Smooth muscle cell of the pulmonary artery (primary cell): ENCODE data around the gene PRRT1. TPM values are rescaled to one million over a fixed set of nuclear protein-coding genes. Genes with fewer than 3 reads are reported as not detected.

Experiments used
- total RNA-seq: library from RNA; depleted of rRNA; stranded (reverse); fragments of >200 nt; gene quantifications from 2 replicates; pipeline ENCODE4 v1.2.3, GENCODE V29; 2014

The PRRT1 gene
- total RNA-seq, result 0.36 and 0.39 TPM in 2 replicates

DNA sequence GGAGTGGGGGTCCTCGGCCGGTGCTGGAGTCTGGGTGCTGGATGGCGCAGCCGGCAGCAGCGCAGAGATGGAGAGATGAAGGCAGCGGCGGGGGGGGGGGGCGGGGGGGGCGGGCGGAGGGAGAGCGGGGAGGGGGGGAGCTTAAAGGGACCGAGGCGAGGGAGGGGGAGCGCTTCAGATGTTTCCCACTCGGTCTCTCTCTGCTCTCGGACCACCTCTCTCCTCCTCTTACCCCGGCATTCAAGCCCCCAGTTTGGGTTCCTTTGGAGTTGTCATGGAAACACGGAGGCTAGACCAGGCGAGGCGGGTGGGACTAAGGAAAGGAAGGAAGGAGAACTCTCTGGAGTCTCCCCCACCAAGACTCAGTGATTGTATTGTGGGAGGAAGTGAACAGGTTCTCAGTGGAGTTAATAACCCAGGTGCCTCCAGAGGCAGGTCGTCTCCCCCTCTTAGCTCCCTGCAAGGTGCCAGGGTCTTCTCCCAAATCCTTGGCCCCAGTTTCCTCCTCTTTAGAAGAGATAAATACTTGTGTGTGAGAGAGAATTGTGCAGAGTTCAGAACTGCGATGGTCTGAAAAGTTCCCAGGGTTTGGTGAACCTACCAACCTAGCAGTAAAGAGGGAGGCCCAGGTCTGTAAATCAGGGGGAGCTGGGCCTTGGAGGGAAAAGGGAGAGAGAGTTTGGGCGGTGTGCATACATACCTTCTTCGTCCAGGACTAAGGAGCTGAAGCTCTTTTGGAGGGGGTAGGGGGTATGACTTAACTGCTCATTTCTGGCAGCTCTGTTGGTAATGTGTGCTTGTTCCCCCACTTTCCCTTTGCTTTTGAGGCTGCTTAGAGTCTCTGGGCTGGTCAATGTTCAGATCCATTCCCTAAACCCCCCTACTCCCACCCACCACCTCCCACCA lies at the start of gene PRRT1:
PRRT1 (minus strand) TSS at position 77 of the 906 bp plus-strand sequence. CDS start 112 bp downstream, outside the sequence.

DNA sequence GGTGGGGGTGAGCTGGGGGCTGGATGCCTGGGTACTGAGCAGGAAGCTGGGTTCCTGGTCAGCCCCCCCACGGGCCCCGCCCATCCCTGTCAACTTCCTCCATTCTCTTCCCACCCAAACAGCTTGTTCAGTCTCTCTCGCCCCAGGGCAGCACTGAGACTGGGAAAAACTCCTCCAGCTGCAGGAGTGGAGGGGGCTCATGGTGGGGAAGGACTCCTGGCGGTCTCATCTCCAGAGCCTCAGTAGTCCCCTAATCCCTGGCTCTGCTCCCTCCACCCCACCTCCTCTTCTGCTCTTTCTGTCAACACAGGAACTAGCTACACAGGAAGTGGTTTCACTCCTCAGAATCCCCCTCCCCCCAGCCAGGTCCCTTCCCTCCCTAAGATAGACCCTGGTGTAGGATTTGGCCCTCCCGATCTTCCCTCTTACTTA lies 40.9 kb upstream of the PRRT1 start, which contains the start of gene GPSM3:
GPSM3 (minus strand) TSS at position 36 of the 432 bp plus-strand sequence. CDS start 130 bp downstream, outside the sequence.

DNA sequence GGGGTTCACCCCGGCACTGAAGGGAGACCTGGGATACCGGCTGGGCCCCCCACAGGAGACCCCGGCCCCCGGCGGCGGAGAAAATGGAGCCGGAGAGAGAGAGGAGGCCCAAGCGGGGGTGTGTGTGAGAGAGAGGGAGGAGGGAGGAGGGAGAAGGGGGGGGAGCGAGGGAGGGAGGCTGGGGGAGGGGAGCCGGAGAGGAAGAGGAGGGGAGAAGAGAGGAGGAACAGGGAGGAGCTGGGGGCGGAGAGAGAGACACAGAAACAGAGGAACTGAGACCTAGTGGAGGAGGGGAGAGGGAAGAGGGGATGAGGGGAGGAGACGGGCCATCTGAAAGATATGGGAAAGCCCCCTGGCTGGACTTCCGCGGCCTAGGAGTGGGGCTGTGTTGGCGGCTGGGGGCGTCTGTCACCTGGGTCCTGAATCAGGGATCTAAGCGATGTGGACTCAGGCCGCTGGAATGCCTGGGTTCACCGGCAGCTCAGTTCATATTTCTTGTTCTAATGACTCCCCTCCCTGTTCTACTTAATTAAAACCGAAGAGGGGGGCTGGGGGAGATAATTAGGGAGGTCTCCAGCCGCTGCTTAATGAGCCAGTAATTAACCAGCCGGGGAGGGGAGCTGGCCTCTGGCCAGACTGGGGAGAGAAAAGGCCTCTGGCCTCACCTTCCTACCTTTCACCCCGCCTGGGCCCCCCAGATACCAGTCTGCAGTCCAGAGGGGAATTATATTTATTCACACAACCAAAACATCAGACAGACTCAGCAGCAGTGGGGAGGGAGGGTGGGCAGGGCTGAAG lies 38.5 kb upstream of the PRRT1 start, which contains the start of gene PBX2:
PBX2 (minus strand) TSS at position 149 of the 798 bp plus-strand sequence. CDS start 287 bp downstream, outside the sequence.

DNA sequence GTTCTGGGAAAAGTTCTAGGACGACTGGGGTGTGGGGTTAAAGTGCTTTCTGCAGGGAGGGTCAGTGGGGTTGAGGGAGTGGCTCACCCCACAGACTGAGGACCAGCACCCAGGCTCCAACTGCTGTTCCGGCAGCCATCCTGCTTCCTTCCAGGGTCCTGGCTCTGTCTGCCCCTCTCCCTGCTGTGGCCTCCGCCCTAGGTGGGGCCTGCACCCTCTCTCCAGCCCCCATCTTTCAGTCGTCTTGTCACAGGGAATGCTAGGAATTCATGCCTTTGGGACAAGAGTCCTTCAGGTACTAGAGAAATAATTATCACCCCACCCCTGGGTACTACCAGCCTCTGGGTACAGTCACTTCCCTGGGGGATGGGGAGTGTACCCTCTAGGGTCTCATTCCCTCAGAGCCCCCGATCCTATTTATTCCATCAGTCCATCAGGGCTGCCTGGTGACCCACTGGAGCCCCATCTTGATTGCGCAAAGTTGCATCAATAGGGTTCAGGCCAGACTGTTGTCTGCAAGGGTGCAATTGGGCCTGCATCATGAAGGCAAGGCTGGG lies 32.4 kb upstream of the PRRT1 start, which contains the start of gene AGER:
AGER (minus strand) TSS at position 170 of the 557 bp plus-strand sequence; CDS start at position 139, 31 bp downstream.

DNA sequence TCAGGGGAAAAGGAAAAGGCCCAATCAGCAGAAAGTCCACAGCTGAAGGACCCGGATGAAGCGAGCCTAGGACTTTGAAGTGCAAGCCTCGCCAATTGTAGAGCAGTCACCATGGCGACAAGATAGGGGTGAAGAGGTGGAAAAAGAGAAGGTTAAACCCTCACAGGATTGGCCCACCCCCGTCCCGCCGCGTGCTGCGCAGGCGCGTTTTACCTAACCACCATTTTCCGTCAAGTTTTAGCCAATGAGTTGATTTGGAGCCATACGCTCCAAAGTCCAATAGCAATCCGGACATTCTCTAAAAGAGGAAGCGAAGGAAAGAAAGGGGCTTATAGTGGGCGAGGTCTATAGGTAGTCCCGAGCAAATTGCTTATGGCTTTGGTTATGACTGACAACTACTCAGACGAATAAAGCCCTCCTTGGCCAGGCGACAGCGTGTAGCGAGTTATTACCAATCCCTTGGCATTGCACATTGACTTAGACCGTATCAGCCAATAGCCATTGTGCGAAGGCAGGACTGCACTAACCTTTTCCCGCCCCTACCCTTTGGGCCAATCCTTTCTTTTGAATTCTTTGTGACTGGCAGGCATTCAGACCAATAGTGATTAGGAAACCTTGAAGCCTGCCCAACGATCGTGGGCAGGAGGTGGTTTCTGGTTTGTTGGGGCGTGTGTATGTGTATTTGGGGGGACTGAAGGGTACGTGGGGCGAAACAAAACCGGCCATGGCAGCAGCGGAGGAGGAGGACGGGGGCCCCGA lies 26.2 kb upstream of the PRRT1 start, which contains the start of gene RNF5:
RNF5 (plus strand) TSS at position 618 of the 759 bp plus-strand sequence; CDS start at position 725, 107 bp downstream.

DNA sequence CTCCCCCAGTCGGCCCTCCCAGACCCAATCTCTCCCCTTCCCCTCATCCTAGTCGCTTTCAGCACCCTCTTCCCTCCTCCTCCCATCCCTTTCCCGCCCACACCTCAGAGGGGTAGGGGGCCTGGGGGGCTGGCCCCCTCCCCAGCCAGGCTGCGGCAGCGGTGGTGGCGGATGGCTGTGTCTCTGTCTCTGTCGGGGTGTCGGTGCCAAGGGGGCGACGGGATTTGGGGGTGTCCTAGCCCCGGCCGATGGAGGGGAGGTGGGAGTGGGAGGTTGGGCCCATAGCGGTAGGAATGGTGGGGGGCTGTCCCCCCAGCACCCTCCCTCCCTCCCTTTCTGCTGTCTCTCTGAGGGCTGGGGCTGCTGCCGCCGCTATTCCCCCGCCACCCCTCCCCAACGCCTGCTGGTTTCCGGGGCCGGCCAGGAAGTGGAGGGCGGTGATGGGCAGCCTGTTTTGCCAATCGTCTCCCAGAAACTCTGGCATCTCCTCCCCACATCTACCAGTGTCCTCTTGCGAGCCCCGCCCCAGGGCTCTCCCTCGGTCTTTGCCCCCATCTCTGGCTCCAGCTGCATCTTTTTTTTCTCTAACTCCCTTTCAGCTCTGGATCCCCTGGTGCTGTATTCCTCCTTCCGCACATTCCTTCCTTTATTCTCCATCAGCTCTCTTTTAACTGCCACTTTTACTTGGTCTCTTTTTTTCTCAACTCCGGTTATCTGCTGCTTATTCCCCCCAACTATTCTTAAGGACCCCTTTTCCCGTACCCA lies 24.2 kb upstream of the PRRT1 start, which contains the start of gene AGPAT1:
AGPAT1 (minus strand) TSS at position 374 of the 765 bp plus-strand sequence. CDS start 4,588 bp downstream, outside the sequence.

DNA sequence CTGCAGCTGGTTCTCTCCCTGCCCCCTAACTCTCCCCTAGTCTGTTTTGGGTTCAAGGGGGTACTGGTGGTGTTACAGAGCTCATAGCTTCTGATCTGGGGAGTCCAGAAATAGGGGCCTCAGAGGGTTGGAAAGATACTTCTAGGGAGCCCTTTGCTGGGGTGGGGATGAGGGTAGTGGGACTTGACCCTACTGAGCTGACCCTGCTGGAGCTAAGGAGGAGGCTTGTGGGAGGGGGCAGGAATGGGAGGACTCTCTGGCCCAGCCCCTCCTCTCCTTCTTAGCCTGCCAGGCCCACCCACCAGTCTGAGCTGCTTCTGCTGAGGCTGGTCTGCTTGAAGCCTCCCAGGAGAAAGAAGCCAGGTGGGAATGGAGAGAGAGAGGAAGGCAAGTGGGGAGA lies 12.6 kb upstream of the PRRT1 start, which contains the start of gene EGFL8:
EGFL8 (plus strand) TSS at position 301 of the 400 bp plus-strand sequence. CDS start 1,571 bp downstream, outside the sequence.

DNA sequence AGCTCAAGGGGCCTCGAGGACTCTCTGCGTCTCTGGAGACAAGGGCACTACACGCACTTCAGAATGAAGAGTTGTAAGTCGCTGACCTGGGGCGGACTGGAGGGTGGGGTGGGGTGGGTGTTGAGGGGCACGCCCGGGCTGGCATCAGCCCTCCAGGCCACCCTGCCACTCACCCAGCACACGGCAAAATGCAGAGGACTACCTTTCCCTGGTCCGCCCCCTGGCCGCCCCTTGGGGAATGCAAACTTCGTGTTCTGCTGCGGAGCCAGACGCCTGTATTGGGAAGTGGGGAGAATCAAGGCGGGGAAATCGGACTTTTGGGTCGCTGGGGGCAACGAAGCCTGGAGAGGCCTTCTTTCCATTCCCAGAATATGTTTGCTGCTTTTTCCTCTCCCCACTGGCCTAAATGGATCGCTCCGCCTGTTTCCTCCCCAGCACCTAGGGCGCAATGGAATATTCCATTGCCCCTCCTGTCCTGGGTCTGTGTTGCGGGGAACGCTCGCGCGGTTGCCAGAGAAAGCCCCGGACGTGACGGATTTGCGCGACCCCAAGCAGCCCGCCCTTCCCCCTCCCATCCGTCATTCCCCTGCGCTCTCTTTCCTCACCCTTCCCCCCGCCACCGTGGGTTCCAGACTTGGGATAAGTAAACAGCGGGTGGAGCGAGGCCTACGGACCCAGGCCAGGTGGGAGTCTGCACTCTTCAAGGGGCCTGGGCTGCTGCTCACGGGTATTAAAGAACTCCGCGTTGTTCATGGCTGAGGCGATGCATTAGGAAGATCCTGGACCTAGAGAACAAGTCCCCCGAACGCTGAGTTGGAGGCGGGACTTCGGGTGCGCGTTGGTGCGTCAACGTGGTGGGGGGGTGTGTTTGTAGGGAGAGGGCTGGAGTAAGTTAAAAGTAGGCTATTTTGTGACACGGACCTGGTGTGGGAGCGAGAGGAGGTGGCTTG lies 2.1 kb upstream of the PRRT1 start, which contains the start of gene PPT2:
PPT2 (plus strand) TSS at position 578 of the 950 bp plus-strand sequence. CDS start 454 bp downstream, outside the sequence.

DNA sequence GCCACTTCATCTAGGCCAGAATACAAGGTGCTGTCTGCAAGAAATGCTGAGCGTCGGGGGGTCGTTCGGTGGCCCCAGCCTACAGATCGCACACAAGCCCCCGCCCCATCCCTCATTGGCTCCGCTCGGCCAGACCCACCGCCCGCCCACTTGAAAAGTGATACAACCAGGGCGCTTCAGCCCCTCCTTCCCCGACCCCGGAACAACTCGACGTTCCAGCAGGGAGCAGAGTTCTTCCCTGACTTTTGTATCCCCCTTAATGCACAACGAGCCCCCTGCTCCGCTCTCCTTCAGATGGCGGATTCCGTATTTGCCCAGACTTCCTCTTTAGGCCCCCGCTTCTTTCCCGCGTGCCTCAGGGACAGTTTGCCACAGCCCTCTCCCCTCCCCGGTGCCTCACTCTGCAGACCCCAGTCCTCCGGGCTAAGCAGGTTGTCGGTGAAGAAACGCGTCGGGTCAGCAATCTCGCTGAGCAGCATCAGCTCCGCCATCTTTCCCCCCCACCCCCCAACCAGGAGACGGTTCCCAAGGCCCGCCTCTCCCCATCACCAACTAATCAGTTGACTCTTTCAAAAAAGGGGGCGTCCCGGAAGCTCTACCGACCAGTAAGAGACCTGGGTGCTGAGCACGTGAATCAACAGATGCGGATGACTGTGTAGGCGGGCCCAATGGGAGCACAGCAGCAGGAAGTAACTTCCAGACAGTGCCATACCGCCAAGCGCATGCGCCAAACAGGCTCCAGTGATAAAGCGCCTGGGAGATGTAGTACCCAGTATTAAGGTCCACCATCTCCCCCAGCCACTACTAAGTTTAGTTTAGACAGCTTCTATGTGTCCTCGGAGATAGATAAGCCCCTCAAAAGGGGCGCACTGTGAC lies 23.8 kb downstream of the PRRT1 start, which contains the start of gene ATF6B:
ATF6B (minus strand) TSS at position 530 of the 876 bp plus-strand sequence; CDS start at position 491, 39 bp downstream.

DNA sequence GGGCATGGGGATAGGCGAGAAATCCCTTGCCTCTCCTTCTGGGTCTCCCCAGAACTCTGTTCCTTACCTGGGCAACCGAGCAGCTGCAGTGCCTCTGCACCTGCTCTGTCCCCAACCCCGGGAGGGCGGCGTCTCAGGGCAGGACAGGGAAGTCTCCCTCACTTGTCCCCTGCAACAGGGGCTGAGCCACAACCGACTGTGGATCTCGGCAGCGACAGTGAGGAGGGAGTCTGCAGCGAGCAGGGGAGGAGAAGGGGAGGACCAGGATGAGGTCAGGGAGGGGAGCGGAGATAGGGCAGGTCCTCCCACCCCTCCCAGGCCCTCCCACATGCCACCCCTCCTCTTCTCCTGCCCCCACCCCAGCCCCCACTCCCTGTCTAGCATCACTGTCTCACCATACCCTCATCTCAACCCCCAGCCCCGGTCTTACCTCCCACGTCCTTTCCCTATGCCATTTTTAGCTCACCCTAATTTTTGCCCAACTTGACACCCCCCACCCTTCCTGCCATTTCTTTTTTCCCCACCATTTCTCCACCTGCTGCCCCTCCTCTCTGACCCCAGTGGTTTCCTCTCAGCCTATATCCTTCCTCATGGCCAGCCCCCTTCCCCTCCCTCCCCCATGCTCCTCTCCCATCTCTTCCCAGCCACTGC lies 42.5 kb downstream of the PRRT1 start, which contains the start of gene TNXB:
TNXB (minus strand) TSS at position 225 of the 651 bp plus-strand sequence. CDS start 11,140 bp downstream, outside the sequence.

Other genes with a start within 250 kb of the PRRT1 start
- 7.6 and 9.8 TPM in 2 replicates for gene ZBTB12, start 249.9 kb downstream of the PRRT1 start, total RNA-seq
- 1.7 and 4.7 TPM in 2 replicates for gene C2, start 224.2 kb downstream of the PRRT1 start, total RNA-seq
- gene CFB, start 205.8 kb downstream of the PRRT1 start, total RNA-seq, result 49.7 and 81.0 TPM in 2 replicates
- gene NELFE, start 193.0 kb downstream of the PRRT1 start, total RNA-seq, result 78.7 and 86.4 TPM in 2 replicates
- 66.7 and 73.4 TPM in 2 replicates for gene SKIC2, start 192.8 kb downstream of the PRRT1 start, total RNA-seq
- 10.8 and 15.1 TPM in 2 replicates for gene DXO, start 179.8 kb downstream of the PRRT1 start, total RNA-seq
- gene C4A, start 169.9 kb downstream of the PRRT1 start, total RNA-seq, result 9.4 and 12.3 TPM in 2 replicates
- gene C4B, start 137.1 kb downstream of the PRRT1 start, total RNA-seq, result 8.4 and 12.6 TPM in 2 replicates
- gene CYP21A2, start 113.5 kb downstream of the PRRT1 start, total RNA-seq, result 0.20 and 0.26 TPM in 2 replicates
- gene TNXB, start 42.6 kb downstream of the PRRT1 start, total RNA-seq, result 9.8 and 66.7 TPM in 2 replicates
- 23.8 and 27.5 TPM in 2 replicates for gene ATF6B, start 23.7 kb downstream of the PRRT1 start, total RNA-seq
- 3.0 and 3.5 TPM in 2 replicates for gene FKBPL, start 21.7 kb downstream of the PRRT1 start, total RNA-seq
- gene PPT2, start 2.2 kb upstream of the PRRT1 start, total RNA-seq, result 62.9 and 78.8 TPM in 2 replicates
- gene EGFL8, start 12.7 kb upstream of the PRRT1 start, total RNA-seq, result 1.4 and 1.5 TPM in 2 replicates
- gene AGPAT1, start 24.1 kb upstream of the PRRT1 start, total RNA-seq, result 37.7 and 39.3 TPM in 2 replicates
- gene RNF5, start 26.5 kb upstream of the PRRT1 start, total RNA-seq, result 20.5 and 26.7 TPM in 2 replicates
- 0.30 and 0.33 TPM in 2 replicates for gene AGER, start 32.3 kb upstream of the PRRT1 start, total RNA-seq
- 38.8 and 45.9 TPM in 2 replicates for gene PBX2, start 38.3 kb upstream of the PRRT1 start, total RNA-seq
- gene GPSM3, start 40.7 kb upstream of the PRRT1 start, total RNA-seq, result 1.5 and 1.7 TPM in 2 replicates
- gene NOTCH4, start 72.1 kb upstream of the PRRT1 start, total RNA-seq, result 0.65 and 0.96 TPM in 2 replicates
- not detected in 2 replicates for gene TSBP1, start 220.0 kb upstream of the PRRT1 start, total RNA-seq